HG03280 (cell line): ENCODE measurements around the gene KCNMA1.
A peak's percentile ranks its signal among the peaks of the same experiment; 100 is the strongest.

ENCODE experiments used
- ATAC-seq: cut with Tn5 transposase; IDR thresholded peaks from one replicate; pipeline ENCODE4 v1.9.1; 2021; ENCODE audit warnings: mild to moderate bottlenecking, moderate library complexity; ENCODE audit not compliant: unreplicated experiment

KCNMA1 gene

DNA sequence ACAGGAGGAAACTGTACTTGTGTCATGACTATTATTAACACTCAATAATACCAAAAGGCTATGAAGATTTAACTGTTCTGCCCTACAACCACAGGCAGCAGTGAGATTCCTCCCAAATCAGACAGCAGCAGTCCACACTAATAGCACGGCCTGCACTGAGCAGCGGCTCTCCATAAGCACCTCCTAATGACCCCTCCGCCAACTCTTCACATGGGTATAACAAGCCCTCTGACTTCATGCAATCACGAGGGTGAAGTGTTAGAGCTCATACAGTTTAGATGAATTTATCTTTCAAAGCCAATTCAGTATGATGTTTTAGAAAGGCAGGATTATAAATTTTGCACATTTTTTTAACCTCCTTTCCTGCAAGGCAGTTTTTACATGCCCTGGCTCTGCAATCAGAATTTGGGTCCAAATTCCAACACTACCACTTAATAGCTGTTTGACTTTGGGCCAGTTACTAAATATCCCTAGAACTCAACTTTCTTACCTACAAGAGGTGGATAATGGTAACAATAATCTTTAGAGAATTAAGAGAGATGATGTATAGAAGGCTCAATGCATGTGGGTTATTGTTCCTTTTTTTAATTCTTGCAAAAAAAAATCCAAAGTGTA, 617.1 kb downstream of the KCNMA1 start:
- no peak for ATAC-seq

DNA sequence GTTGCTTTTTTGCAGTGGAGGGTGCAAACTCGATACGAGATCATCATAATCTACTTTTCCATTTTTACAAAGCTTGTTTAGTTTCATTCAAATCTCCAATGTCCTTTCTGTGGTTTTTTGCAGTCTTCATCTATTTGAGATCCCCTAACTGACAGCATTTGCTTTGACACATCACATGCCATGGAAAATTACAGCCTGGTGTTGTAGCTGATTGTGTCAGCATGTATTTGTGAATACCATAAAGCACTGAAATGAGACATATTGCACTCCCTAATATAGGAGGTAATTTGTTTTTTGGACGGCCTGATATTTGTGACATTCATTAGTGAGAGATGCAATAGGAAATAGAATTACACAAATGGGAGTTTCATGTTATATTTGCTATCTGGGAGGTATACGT, 620.8 kb downstream of the KCNMA1 start:
- no peak for ATAC-seq

DNA sequence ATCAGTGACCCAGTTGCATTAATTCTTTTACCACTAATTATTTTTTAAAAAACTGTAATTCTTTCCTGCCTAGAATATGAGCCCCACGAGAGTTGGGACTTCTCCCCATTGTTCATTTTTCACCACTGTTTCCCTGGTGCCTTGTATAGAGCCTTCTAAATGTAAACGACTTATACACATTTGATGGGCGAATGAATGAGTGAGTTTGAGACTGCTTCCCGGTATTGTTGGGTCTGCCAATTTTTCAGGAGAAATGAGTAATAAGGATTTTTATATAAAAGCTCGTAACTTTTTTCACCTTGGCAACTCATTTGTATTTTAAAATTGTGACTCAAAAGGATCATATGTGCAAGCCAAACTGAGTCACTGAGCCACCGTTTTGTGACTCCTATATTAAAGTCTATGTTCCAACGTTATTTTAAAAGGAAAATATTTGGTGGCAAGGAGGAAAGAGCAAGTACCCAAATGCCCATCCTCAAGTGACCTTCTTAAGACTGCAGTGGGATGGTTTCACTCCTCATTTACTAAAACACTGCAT, 621.3 kb downstream of the KCNMA1 start:
- ATAC-seq = no peak

DNA sequence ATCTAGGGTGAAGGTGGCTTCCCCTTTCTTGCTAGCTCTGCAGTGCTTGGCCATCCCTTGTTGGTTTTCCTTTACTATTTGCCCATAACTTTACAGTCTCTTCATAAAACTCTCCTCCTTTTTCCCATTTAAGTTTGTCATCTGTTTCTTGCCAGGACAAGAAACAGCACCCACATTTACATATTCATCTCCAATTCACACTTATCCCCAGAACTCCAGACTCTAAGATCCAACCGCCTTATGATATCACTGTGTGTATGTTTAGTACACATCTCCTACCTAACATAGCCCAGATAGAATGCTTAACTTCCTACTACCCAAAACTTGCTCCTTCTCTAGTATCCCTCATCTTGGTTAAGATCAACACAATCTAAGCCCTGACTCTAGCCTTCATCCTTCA, 622.2 kb downstream of the KCNMA1 start:
- no peak for ATAC-seq

DNA sequence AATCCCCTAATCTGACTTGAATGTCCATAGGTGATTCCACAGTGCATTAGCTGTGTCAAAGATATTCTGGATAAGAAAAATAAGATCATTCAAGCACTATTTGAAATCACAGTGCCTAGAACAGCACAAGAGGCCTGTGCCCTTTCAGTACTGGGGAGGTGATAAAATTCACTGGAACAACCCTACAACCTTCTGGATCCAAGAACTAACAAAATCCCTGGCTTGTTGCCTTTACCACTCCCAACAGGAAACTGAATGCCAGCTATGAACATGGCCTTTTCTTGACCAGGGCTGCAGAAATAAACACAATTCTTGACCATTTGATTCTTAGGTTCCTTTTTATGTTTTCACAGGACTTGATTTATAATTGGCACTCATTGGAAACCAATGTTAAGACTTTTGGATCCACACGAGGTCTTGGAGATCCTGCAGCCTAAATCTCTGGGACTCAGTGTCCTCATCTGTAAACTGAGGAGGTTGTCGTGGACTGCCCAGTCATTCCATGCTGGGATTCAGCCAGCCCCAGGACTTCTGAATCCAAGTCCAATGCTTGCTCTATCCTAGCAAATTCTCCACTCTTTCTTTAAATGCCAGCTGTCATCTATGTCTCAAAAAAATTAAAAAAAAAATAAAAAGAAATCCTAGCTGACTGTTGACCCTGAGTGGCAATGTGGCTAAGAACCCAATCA, 624.7 kb downstream of the KCNMA1 start:
- no peak for ATAC-seq

DNA sequence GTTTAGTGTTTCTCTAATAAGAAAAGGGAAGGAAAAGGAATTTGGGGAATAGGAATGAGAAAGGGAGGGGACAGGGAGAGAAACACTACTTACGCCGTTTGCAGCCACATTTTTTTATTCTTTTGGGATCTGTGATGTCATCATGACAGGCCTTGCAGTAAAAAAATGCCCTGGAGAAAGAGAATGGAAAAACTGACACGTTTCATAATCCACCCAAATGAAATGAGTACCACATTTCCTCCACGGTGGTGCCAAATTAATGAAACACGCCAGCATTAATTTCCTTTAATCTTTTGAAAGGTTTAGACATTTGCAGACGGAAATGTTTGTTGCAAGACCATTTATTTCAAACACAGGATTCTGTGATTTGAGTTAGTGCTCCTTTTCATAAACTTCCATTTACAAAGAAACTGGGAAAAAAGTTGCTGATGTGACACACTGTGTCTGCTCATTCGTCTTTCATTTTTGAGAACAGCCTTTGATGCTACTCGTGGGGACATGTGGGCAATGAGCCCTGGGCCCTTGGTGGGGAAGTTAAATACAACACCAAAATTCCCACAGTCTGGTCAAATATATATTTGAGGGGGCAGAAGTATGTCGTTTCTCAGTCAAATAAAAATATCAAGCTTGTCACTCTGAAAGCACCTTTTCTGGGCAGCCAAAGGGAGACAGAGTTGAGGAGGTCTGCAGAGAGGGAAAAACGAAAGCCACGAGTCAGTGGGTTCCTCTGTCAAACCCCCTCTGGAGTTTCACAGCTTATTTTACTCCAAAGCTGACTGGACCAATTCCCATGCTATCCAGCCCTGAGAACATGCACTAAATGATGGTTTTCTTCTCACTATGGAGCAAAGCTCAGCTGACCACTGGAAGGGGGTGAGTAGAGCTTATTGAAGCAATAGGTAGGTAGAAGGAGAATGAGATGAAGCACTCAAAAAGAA, 625.5 kb downstream of the KCNMA1 start:
- no peak for ATAC-seq

DNA sequence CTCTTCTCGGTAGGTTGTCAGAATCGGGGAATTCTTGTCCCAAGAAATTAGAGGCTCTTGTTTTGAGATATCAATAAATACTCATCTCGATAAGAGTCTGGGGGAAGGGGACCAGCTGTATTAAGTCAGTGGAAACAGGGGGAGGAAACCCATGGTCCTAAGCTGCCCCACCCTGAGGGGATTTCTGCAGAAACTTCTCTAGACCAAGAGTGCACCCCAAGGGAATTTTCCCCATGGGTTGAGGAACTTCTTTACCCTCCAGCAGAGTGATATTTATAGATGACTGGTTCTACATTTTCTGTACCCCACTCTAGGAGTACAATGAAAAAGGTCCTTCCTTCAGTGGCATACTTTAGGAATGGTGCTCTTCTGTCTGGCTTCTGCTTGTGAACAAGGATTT, 627.2 kb downstream of the KCNMA1 start:
- ATAC-seq = no peak

DNA sequence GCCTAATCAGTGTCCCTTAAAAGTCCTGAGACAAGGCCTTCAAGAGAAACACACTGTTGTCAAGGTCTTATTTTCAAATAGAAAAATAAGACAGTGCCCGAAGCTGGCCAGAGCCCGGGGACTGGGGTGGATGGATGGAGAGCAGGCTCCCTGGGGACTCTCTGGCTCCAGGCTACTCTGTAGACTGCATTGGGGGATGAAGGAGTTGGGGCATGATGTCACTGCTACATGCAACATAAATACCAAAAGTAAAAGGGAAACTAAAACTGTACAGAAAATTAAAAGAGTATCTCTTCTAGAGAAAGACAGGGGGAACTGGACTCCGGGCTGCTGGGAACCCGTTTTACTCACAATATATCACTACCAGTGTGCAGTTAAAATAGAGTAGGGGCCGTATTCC, 629.8 kb downstream of the KCNMA1 start:
- peak; percentile 90 for ATAC-seq

DNA sequence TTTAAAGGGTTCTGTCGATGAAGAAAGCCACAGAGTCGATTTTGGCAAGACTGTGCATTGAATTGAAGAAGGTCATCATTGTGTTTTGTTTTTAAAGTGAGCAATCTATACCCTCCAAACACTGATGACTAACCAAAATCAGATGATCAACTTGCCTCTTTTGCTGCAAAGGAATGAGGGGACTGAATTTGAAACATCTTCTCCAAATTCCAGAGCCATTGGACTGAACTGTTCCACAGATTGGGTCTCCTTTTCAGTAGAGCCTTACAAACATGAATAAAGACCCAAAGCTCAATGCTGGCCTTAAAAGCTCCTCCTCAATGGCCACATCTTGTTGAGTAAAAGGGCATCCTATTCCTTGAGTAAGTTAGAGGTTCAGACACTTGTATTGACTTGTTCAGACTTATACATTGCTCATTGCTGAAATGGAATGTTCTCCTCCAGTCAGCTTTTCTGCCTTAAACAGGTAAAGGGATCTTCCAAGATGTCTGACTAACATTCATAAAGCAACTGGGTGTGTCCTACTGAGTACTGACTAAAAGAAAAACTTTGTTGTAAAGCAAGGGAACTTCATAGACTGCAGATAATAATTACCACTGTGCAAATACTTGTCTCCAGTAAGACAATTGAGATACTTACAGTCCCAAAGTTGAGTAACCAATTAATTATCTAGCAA, 630.6 kb downstream of the KCNMA1 start:
- ATAC-seq = no peak

DNA sequence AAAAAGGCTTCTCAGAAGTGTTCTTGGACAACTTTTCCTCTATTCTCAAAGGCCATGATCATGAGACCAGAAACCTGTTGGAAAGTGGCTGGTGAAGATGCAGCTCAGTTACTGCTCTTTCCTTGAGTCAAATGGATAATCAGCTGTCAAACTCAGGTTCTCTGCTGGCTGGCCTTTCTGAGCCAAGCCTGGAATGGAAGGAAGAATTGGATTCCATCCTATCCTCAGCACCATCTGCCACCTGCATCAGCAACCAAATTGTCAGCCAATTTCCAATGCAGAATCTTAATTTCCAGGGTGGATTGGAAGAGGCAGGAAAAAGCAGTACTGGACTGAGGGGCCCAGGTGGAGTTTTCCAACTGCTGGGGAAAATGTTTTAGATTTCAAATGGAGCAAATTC, 631.7 kb downstream of the KCNMA1 start:
- no peak for ATAC-seq

DNA sequence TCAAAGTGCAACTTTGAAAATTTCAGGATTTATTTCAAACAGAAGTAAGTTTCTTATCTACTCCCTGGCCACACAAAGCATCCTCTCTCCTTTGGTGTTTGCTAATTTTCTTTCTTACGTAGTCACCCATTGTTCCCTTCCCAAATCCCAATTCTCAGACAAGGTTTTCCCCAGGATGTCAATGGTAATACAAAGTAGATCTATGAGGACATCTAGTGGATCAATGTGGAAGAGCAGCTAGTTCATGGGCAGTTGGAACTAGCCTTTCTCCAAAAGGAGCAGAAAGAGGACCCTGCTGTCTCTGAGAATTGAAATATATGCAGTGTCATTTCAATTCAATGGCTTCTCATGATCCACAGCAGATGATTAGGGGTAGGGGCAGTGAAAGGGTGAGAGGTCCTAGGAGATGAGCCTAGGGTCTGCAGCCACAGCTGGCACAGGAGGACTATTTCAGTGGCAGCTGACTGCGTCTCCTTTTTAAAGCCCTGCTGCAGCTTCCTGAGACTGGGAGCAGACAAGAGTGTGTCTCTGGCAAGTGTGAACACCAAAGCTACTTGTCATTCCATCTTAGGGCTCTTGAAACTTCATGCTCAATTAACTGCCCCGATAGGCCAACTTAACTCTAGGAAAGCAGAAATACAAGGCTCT, 632.6 kb downstream of the KCNMA1 start:
- no peak for ATAC-seq

DNA sequence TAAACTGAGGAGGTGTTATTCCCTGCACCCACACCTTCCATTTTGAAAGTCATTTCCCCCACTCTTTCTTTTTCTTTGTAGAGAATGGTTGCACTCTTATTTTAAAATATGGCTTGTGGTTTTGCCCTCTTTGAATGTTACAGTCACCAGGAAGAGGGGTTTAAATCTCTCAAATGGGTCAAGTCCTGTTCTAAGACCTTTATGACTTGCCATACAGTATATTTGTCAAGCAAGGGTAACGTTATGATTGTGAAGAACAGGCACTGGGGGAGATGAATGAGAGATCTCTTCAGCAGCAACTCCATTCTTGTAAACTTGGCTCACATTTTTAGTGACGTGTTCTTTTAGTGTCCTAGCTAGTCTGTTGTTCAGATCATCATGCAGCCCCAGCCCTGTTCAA, 634.7 kb downstream of the KCNMA1 start:
- no peak for ATAC-seq

DNA sequence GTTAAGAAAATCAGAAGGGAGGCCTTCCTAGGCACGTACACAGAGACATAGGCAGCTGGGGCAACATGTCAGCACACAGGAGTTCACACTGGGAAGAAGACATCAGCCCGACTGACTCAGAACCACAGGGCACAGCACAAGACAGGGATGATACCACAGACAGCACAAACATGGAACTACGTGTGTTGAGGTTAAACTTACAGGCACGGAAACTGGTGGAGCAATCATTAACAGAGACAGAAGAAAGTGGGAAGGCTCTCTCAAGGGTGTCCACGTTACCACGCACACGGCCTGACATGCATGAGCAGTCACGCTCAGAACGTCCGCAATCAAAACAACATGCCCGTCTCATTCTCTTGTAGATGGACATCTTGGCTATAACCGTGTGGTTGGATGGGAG, 636.4 kb downstream of the KCNMA1 start:
- ATAC-seq = no peak

DNA sequence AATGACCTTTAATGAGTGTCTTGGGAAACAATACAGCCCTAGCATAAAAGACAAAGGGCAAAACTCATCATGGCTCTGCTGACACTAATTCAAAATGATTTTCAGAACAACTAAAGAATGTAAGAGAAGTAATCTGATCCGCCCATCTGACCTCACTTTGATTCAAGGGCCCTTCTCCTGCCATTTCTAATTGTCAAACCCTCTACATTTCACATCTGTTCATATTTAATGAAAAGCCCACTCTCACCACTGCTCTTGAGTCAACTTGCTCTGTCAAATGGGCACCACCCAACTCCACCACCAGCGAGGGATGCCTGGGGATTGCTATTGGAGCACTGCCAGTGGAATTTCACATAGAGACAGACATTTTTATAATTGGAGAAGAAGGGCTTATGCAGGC, 639.2 kb downstream of the KCNMA1 start:
- ATAC-seq = no peak

DNA sequence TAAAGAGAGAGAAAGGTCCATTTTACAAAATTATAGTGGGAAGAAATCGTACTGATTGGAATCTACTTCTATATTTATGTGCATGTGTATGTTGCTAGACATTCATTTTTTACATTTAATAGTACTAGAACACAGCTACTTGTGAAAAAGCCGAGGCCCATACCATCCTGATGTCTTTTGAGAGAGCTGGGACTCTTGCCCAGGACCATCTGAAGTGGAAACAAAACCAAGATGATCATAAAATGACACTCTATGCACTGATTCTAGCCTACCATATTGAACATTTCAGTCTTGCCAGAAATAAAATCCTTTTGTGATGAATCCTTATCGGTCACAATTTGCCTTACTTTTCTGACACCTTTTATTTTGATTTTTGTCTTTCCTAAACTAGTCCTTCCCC, 640.0 kb downstream of the KCNMA1 start:
- ATAC-seq = no peak

DNA sequence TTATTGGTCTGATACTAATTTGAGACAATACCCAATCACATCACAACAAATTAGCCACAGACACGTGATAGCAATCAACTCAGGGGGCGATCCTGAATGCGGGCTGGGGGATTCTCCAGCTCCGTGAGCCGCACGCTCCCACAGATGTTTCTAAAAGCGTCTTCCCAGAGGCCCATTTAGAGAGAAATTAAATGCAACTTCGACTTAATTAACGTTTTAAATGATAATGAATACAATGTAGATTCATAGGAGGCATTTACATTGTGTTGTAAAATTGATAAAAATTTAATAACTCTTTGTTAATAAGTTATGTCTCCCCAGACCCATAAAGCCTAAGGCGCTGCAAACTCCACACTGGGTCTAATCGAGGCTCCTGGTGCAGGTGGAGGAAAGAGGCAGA, 642.6 kb downstream of the KCNMA1 start:
- no peak for ATAC-seq

DNA sequence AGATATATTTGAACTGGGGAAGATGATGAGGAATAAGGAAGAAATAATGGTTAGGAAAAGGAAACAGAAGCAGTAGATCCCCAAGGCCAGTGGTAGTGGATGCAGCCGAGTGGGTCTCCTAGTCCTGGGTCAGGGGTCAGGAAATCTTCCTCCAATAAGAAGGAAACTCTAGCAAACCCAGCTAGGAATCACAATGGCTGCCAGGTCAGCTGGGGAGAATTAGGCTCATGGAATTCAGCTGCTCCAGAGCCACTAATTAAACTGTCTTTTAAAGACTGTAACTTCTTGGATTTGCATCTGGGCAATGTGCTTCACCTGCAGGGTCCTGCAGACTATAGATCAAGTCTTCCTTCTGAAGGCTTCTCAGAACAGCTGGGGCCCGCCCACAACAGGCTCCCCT, 644.4 kb downstream of the KCNMA1 start:
- ATAC-seq = no peak

DNA sequence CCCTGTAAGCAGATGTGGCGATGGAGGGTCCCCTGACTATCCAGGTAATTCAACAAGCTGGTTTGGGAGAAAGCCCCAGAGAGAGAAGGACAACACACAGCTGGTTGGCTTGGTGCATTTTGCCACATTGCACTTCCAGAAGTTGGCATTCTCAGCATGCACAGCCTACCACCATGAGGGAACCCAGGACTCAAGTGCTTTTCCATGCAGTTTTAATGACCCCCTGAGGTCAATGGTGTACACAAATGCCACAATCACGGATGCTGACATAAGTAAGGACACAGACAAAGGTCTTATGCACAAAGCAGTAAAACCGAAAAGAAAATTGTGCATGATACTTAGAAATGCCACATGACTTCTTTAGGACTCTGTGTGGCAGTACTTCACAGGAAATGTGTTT, 645.1 kb downstream of the KCNMA1 start:
- no peak for ATAC-seq

DNA sequence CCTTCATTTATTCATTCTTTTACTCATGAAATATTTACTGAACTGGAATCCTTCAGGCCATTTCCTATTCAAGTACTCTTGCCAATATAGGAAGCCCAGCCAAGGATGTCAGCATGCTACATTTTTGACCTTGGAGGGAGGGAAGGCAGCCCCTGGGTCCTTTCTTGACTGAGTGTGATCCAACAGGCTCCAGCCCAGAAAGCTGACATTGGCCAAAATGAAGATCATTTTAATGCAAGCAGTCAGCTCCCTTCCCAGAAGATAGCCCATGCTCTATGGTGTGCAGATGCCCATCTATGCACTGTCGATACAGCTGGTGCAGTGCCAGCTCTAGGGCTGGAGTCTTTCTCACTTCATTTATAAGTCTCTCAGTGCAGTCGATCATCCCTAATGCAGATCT, 646.0 kb downstream of the KCNMA1 start:
- ATAC-seq = no peak

DNA sequence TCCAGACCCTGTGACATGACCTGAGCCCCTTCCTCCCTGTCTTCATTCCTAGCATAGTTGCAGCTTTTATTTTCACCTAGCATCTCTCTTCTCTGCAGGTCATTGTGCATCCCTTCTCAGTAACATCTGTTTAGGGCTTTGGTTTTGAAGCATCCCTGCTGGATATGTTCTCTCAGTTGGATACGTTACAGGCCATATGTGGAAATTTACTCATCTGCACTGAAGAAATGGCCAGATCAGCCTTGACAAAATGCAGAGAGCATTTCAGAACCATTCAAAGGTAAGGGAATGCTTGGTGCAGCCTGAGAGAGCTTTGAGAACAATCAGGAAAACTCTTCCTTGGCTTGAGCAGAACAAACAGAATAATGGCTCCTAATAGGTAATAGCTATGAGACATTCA, 647.0 kb downstream of the KCNMA1 start:
- no peak for ATAC-seq
